Kidney epithelial cell (primary cell): Measurements from ENCODE around the gene FAM98C. TPM values are rescaled to one million over a fixed set of nuclear protein-coding genes. Genes with fewer than 3 reads are reported as not detected.

Experiments
- DNase-seq: peaks from one replicate; pipeline ENCODE4 v3.0.0-alpha.2; 2010; ENCODE audit warnings: low read depth
- H3K27me3 ChIP-seq: 2 replicates; pipeline ENCODE4 v1.6.0; 2011; ENCODE audit warnings: low read length; ENCODE audit not compliant: control insufficient read depth, insufficient read depth
- H3K36me3 ChIP-seq: 2 replicates; pipeline ENCODE4 v1.5.1; 2011; ENCODE audit warnings: low read length; ENCODE audit not compliant: control insufficient read depth, insufficient read depth
- H3K4me3 ChIP-seq: 2 replicates; pipeline ENCODE4 v1.5.1; 2011; ENCODE audit warnings: low read depth, mild to moderate bottlenecking, control low read depth, low read length
- total RNA-seq: library from RNA; depleted of rRNA; stranded (reverse); fragments of >200 nt; gene quantifications from 2 replicates; pipeline ENCODE4 v1.2.3, GENCODE V29; 2015
- TF ChIP-seq, protein P1 (sequence below): IDR thresholded peaks from 2 replicates; pipeline ENCODE4 v1.5.1; 2011; ENCODE audit warnings: mild to moderate bottlenecking, moderate library complexity, low read length, control low read depth, inconsistent platforms; ENCODE audit not compliant: insufficient read depth, poor library complexity, severe bottlenecking

FAM98C gene
- total RNA-seq, 1 donor from 2014 or later, result 17.8 TPM

GRCh38 chr19:38384209-38385027, 18.5 kb upstream of the FAM98C start:
- Histone ChIP-seq H3K36me3 (peaks cover 6% of the 10 kb centered on the region), H3K27me3 (peaks cover 8% of the 10 kb centered on the region), H3K4me3 (no peak overlapping the region)
- TF ChIP-seq, protein P1, sequence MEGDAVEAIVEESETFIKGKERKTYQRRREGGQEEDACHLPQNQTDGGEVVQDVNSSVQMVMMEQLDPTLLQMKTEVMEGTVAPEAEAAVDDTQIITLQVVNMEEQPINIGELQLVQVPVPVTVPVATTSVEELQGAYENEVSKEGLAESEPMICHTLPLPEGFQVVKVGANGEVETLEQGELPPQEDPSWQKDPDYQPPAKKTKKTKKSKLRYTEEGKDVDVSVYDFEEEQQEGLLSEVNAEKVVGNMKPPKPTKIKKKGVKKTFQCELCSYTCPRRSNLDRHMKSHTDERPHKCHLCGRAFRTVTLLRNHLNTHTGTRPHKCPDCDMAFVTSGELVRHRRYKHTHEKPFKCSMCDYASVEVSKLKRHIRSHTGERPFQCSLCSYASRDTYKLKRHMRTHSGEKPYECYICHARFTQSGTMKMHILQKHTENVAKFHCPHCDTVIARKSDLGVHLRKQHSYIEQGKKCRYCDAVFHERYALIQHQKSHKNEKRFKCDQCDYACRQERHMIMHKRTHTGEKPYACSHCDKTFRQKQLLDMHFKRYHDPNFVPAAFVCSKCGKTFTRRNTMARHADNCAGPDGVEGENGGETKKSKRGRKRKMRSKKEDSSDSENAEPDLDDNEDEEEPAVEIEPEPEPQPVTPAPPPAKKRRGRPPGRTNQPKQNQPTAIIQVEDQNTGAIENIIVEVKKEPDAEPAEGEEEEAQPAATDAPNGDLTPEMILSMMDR, result peak; percentile 31
- DNase-seq, result no peak

DNA sequence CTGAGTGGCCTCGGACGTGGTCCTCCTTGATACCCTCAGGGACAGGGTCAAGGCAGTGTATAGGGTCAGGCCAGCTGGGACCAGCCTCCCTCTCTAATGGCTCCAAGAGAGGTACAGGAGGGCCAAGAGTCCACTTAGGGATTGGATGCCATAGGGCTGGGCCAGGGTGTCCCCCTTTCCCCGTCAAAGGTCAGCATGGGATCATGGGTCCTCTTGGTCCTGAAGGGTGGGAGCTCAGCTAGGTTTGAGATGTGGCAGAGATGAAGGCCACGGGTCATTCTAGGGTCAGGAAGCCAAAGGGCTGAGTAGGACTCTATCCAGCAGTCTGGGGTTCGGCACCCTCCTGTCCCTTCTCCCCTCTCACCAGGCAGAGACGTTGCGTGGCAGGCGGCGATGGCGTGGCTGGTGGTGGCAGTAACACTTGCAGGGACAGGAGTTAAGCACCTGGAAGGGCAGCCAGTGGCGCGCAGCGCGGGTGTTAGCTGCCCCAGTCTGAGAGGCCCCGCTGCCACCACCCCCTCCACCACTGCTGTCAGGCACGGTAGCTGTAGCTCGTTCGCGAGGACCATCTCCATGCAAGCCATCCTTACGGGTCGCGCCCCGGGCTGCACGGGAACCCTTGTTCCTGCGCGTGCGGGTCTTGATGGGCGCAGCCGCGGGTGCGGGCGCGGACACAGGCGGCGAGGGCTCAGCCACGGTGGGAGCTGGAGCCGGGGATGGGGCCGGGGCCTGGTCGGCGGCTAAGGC, 17.7 kb upstream of the FAM98C start:
- H3K27me3 ChIP-seq, result peaks cover 8% of the 10 kb centered on the region
- DNase-seq, result no peak
- H3K4me3 ChIP-seq, result no peak overlapping the region
- H3K36me3 ChIP-seq, result peaks cover 4% of the 10 kb centered on the region
- TF ChIP-seq, protein P1, result no peak

GRCh38 chr19:38385804-38386257, 17.1 kb upstream of the FAM98C start:
- TF ChIP-seq, protein P1, result no peak
- Histone ChIP-seq H3K4me3 (no peak overlapping the region), H3K36me3 (peaks cover 4% of the 10 kb centered on the region), H3K27me3 (peaks cover 8% of the 10 kb centered on the region)
- no peak for DNase-seq

DNA sequence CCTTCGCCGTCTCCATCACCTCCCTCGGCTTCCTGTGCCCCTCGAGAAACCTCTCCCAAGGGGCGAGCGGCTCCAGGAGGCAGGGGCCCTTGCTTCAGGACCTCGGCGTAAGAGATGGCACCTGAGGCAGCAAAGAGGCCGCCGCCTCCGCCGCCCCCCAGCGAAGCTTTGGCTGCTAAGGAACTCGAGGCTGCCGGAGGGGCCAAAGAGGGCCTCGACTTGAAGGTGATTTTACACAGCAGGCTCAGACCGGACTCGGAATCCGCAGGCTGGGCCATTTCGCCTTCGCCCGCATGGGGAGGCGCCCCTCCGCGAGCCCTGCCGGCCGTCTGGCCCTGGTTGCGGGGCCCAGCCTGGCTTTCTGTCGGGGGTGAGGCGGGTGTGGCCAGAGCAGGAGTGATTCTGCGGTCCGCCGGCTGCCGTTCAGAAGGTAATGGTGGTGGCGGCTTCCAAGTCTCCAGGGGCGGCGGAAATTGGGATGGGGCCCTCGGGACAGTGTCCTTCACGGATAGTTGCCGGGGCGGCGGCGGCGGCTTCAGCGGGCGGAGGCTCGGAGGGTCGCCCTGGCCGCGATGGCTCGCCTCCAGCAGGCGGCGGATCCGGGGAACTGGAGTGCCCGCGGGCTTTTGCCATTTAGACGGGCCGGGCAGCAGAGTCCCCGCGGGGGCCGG, 16.5 kb upstream of the FAM98C start:
- Histone ChIP-seq H3K4me3 (no peak overlapping the region), H3K27me3 (peaks cover 8% of the 10 kb centered on the region), H3K36me3 (peaks cover 3% of the 10 kb centered on the region)
- no peak for DNase-seq
- TF ChIP-seq, protein P1, result no peak

GRCh38 chr19:38386971-38387549, 15.8 kb upstream of the FAM98C start:
- TF ChIP-seq, protein P1, result no peak
- peak overlapping the region; percentile 96 for H3K4me3 ChIP-seq
- H3K27me3 ChIP-seq, result peaks cover 8% of the 10 kb centered on the region
- no peak for DNase-seq
- H3K36me3 ChIP-seq, result peaks cover 2% of the 10 kb centered on the region
